Endometrial microvascular endothelial cells (primary cell): Measurements from ENCODE around the gene TAF12. TPM values are rescaled to one million over a fixed set of nuclear protein-coding genes. Genes with fewer than 3 reads are reported as not detected.
"Not testable (repeated sequence)": the region's sequence is repeated elsewhere in the genome, so short reads cannot be mapped to it uniquely, and the experiment has no call there.

Experiments used
- in situ Hi-C: cut with HindIII; loops from 2 replicates; pipeline ENCODE4 v1.10.0; 2017; ENCODE audit warnings: low sequenced_read_pairs, low pct_unique_long_range_greater_than_20kb; ENCODE audit errors: inconsistent ontology term
- total RNA-seq: library from RNA; depleted of rRNA; stranded (reverse); fragments of >200 nt; gene quantifications from one replicate; pipeline ENCODE4 v1.2.3, GENCODE V29; 2015; ENCODE audit errors: inconsistent ontology term

Gene TAF12
- total RNA-seq, 1 donor from 2014 or later: 27.8 TPM

DNA sequence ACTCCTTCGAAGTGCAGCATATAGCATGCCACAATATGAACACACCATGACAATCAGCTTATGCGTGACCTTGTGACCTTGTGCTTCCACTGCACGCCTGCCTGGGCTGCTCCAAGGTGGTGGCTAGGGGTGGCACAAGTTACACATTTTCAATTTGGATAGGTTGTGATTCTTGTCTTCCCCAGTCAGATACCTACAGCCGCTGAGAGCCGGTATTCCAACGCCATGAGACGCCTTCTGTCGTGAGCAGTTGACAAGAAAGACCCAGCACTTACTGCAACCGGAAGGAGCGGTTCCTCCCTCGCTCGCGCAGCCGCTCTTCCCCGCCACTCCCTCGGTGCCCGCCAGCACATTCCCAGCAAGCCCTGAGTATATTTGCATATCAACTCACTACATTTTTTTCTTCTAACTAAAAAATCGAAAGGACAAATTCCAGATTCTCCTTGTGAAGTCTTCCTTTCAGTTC lies 5.2 kb upstream of the TAF12 start:
- in situ Hi-C loops: no loop called here

GRCh38 chr1:28646040-28646439 lies 3.2 kb upstream of the TAF12 start:
- in situ Hi-C loops: no loop called here

DNA sequence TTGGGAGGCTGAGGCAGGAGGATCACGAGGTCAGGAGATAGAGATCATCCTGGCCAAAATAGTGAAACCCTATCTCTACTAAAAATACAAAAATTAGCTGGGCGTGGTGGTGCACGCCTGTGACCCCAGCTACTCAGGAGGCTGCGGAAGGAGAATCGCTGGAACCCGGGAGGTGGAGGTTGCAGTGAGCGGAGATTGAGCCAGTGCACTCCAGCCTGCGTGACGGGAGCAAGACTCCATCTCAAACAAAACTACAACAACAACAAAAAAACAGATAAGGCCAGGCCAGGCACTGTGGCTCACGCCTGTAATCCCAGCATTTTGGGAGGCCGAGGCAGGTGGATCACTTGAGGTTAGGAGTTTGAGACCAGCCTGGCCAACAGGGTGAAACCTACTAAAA lies 2.5 kb upstream of the TAF12 start:
- in situ Hi-C loops: not testable (repeated sequence)

- in situ Hi-C loops: no loop called here
Observed at GRCh38 chr1:28644494-28644893, 1.6 kb upstream of the TAF12 start.

- in situ Hi-C loops: no loop called here
Observed at GRCh38 chr1:28642056-28642846, 616 bp downstream of the TAF12 start.

- in situ Hi-C loops: no loop called here
Observed at GRCh38 chr1:28640766-28641165, 2.1 kb downstream of the TAF12 start.

GRCh38 chr1:28632560-28632959 lies 10.3 kb downstream of the TAF12 start:
- in situ Hi-C loops: no loop called here

- in situ Hi-C loops: no loop called here
Observed at GRCh38 chr1:28631713-28632112, 11.2 kb downstream of the TAF12 start.

DNA sequence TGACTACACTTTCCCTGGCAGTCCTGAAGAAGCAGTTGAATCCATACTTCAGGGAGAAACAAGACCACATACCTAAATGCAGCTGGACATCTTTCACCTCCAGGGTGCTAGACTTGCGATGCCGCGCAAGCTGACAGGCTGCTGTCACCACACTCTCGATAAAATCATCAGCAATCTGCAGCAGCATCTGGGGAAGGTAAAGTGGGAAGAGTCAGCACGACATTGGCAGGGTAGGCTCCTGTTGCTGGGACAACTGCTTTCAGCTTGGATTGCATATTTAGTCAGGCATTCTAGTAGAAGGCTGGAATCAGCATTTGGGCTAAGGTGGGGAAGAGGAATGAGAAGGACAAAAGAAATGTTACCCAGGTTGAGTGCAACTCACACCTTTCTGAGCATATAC lies 29.7 kb downstream of the TAF12 start:
- in situ Hi-C loops: no loop called here

- in situ Hi-C loops: loop anchor here (10.0 kb wide), 1 partner anchor 192 kb away; no protein-coding TSS in a partner anchor
Observed at GRCh38 chr1:28606771-28607170, 36.1 kb downstream of the TAF12 start.

DNA sequence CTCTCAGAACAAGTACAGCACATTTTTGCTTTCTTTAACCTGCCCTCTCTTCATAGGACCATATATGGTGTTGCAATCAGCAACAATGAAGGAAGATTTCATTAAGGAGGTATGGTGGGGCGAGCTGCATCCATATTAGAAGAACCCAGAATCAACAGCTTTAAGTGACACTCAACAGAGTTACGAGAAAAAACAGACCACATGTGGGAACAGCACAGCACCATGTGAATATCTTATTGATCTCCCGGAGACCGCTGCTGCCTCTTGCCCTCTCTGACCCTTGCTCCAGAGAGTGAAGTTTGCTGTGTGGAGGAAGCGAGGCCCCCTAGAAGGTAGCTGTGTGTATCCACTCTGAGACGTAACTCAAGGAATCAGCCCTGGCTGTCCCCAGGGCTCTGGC lies 37.9 kb downstream of the TAF12 start:
- in situ Hi-C loops: loop anchor here (10.0 kb wide), 1 partner anchor 190 kb away; no protein-coding TSS in a partner anchor

DNA sequence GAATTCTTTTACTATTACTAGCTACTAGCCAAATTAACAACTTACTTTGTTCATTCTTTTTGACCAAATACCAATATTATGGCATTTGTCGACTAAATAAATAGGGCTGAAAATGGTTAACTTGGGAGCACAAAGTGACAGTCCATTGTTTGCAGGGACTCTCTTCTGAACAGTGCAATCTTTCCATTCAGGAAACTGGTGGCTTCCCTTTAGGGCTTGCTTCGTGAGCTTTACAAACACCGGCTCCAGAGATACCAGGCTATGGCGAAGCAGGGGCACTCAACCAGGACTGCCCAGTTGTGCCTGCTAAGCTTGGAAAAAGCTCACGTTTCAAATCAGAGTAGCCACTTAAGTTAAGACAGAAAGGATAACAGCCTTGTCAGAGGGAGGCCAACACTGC lies 38.5 kb downstream of the TAF12 start:
- in situ Hi-C loops: loop anchor here (10.0 kb wide), 1 partner anchor 190 kb away; no protein-coding TSS in a partner anchor

- in situ Hi-C loops: loop anchor here (10.0 kb wide), 1 partner anchor 188 kb away; no protein-coding TSS in a partner anchor
Observed at GRCh38 chr1:28602536-28603439, 40.1 kb downstream of the TAF12 start.

GRCh38 chr1:28601696-28602095 lies 41.2 kb downstream of the TAF12 start:
- in situ Hi-C loops: loop anchor here (10.0 kb wide), 1 partner anchor 187 kb away; no protein-coding TSS in a partner anchor

GRCh38 chr1:28596276-28596675 lies 46.6 kb downstream of the TAF12 start:
- in situ Hi-C loops: not testable (repeated sequence)

DNA sequence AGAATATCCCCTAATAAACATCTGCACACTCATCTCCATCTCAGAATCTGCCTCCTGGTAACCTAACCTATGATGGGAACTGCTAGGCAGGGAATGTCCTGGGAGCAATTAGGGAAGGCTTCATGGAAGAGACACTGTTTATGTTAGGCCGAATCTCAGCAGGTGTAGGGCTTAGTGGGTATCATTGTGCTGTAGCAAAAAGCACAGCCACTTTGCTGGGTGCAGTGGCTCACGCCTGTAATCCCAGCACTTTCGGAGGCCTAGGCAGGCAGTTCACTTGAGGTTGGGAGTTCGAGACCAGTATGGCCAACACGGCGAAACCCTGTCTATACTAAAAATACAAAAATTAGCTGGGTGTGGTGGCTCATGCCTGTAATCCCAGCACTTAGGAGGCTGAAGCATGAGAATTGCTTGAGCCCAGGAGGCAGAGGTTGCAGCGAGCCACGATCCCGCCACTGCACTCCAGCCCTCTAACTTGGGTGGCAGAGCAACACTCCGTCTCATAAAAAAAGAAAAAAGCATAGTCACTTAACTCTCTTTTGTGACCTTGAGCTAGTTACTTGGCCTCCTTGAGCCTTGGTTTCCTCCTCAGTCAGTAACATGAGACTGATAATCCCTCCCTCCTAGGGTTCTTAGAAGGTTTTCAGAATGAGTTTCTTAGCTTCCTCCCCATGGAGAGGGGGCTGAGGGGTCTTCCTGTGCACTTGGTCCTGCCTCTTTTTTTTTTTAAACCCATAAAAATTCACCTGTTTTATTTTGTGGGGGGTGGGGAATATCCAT lies 47.3 kb downstream of the TAF12 start:
- in situ Hi-C loops: no loop called here

GRCh38 chr1:28594686-28595411 lies 48.0 kb downstream of the TAF12 start:
- in situ Hi-C loops: not testable (repeated sequence)

DNA sequence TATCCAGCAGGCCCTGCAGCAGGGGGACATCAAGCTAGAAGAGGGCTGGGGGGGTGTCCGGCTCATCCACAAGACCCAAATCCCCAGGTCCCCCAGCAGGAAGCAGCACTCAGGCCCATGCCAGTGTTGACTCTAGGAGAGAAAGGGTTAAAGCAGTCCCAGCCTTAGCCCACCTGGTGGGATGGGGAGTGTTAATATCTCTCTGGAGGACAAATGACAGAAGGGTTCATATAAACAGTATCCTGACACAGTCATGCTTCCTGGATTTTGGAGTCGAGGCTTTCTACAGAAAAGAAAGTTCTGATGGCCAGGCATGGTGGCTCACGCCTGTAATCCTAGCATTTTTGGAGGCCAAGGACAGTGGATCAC lies 48.9 kb downstream of the TAF12 start:
- in situ Hi-C loops: not testable (repeated sequence)
